Hindlimb muscle (tissue), 1 donor: ENCODE results near the gene RNF10. TPM values are rescaled to one million over a fixed set of nuclear protein-coding genes. Genes with fewer than 3 reads are reported as not detected.
"Not testable (repeated sequence)": the region's sequence is repeated elsewhere in the genome, so short reads cannot be mapped to it uniquely, and the experiment has no call there.

Experiments
- DNase-seq: peaks from one replicate; pipeline ENCODE4 v3.0.0-alpha.2; 2013
- polyA plus RNA-seq: library from polyadenylated mRNA; unstranded; fragments of 120-200 nt; gene quantifications from one replicate; pipeline ENCODE4 v1.2.1, GENCODE V29; 2013; ENCODE audit not compliant: insufficient read length

RNF10 gene
- polyA plus RNA-seq, 1 donor = 160 TPM

- not testable (repeated sequence) for DNase-seq
Observed at GRCh38 chr12:120617193-120617592, 83.0 kb downstream of the RNF10 start.

GRCh38 chr12:120617767-120618166, 83.6 kb downstream of the RNF10 start:
- not testable (repeated sequence) for DNase-seq

GRCh38 chr12:120618954-120619615, 84.9 kb downstream of the RNF10 start:
- no peak for DNase-seq

GRCh38 chr12:120620624-120621023, 86.5 kb downstream of the RNF10 start:
- DNase-seq = no peak

- no peak for DNase-seq
Observed at GRCh38 chr12:120625557-120626419, 91.6 kb downstream of the RNF10 start.

Other genes starting within 250 kb of the RNF10 start
- not detected for gene RNU4-2, start 242.5 kb upstream of the RNF10 start, polyA plus RNA-seq
- gene RNU4-1, start 241.1 kb upstream of the RNF10 start, polyA plus RNA-seq = not detected
- gene SIRT4, start 232.0 kb upstream of the RNF10 start, polyA plus RNA-seq = 5.6 TPM
- gene PLA2G1B, start 206.6 kb upstream of the RNF10 start, polyA plus RNA-seq = not detected
- 6.4 TPM for gene MSI1, start 165.2 kb upstream of the RNF10 start, polyA plus RNA-seq
- gene COX6A1, start 96.2 kb upstream of the RNF10 start, polyA plus RNA-seq = 94.3 TPM
- gene TRIAP1, start 88.0 kb upstream of the RNF10 start, polyA plus RNA-seq = 31.3 TPM
- 14.5 TPM for gene GATC, start 87.9 kb upstream of the RNF10 start, polyA plus RNA-seq
- gene SRSF9, start 64.6 kb upstream of the RNF10 start, polyA plus RNA-seq = 94.2 TPM
- 286 TPM for gene DYNLL1, start 38.2 kb upstream of the RNF10 start, polyA plus RNA-seq
- 38.3 TPM for gene COQ5, start 5.2 kb upstream of the RNF10 start, polyA plus RNA-seq
- 22.7 TPM for gene POP5, start 47.0 kb downstream of the RNF10 start, polyA plus RNA-seq
- 2.5 TPM for gene CABP1, start 106.3 kb downstream of the RNF10 start, polyA plus RNA-seq
- gene MLEC, start 152.8 kb downstream of the RNF10 start, polyA plus RNA-seq = 66.0 TPM
- gene UNC119B, start 176.1 kb downstream of the RNF10 start, polyA plus RNA-seq = 11.0 TPM
- gene ACADS, start 191.5 kb downstream of the RNF10 start, polyA plus RNA-seq = 22.1 TPM